IMR-90 (cell line): Measurements from ENCODE around the gene C1QTNF12. TPM values are rescaled to one million over a fixed set of nuclear protein-coding genes. Genes with fewer than 3 reads are reported as not detected.

ENCODE experiments used
- ATAC-seq: fragments of 200-7000 bp; cut with Tn5 transposase; 2 replicates; pipeline ENCODE4 v1.9.1; 2020; ENCODE audit warnings: low read depth, mild to moderate bottlenecking, moderate library complexity
- BruUV-seq: library from RNA; stranded (reverse); fragments of 400-500 nt; replicated peaks from 2 replicates; lab custom pipeline; 2021; lab: Mats Ljungman, UMichigan
- CTCF ChIA-PET: fragments of 300-600 bp; formaldehyde crosslinking; extraction: SDS; loops from one replicate; lab custom pipeline; 2021; ENCODE audit warnings: antibody characterized with exemption; lab: Yijun Ruan, JAX
- POLR2A ChIA-PET: fragments of 300-600 bp; sonication (Branson Sonifier 250); formaldehyde crosslinking; loops from one replicate; lab custom pipeline; 2022; ENCODE audit warnings: antibody characterized with exemption; ENCODE audit not compliant: unreplicated experiment; lab: Charles Lee
- DNase-seq: peaks from one replicate; pipeline ENCODE4 v3.0.0; 2013
- H2AFZ ChIP-seq: replicated peaks from 2 replicates; pipeline ENCODE3; 2013; ENCODE audit warnings: low read length, mild to moderate bottlenecking; ENCODE audit not compliant: poor library complexity
- H2AK5ac ChIP-seq: 2 replicates; pipeline ENCODE4 v1.6.1; 2013; ENCODE audit warnings: low read depth, low read length, inconsistent platforms
- H2AK9ac ChIP-seq: replicated peaks from 2 replicates; pipeline ENCODE3; 2013; ENCODE audit warnings: mild to moderate bottlenecking, low read depth, low read length, moderate library complexity; ENCODE audit not compliant: poor library complexity
- H2BK120ac ChIP-seq: 2 replicates; pipeline ENCODE4 v1.6.1; 2013; ENCODE audit warnings: low read depth, low read length, inconsistent platforms
- H2BK15ac ChIP-seq: 3 replicates; pipeline ENCODE4 v1.6.1; 2013; ENCODE audit warnings: low read depth, low read length, inconsistent platforms
- H2BK20ac ChIP-seq: 2 replicates; pipeline ENCODE4 v1.6.1; 2013; ENCODE audit warnings: low read depth, mild to moderate bottlenecking, inconsistent platforms, low read length, moderate library complexity
- H2BK5ac ChIP-seq: 2 replicates; pipeline ENCODE4 v1.6.1; 2013; ENCODE audit warnings: mild to moderate bottlenecking, low read depth, low read length, inconsistent platforms; ENCODE audit not compliant: poor library complexity, severe bottlenecking
- H3K14ac ChIP-seq: replicated peaks from 2 replicates; pipeline ENCODE4 v1.6.1; 2013; ENCODE audit warnings: low read depth, low read length, inconsistent platforms
- H3K18ac ChIP-seq: 2 replicates; pipeline ENCODE4 v1.6.1; 2013; ENCODE audit warnings: low read depth, low read length, control low read depth
- H3K23ac ChIP-seq: 2 replicates; pipeline ENCODE4 v1.6.1; 2013; ENCODE audit warnings: low read depth, low read length, inconsistent platforms
- H3K27ac ChIP-seq: 2 replicates; pipeline ENCODE4 v1.5.1; 2013; ENCODE audit warnings: mild to moderate bottlenecking, control low read depth, low read length; ENCODE audit not compliant: insufficient read depth
- H3K27me3 ChIP-seq: 2 replicates; pipeline ENCODE4 v1.6.1; 2013; ENCODE audit warnings: low read length; ENCODE audit not compliant: control insufficient read depth, insufficient read depth
- H3K36me3 ChIP-seq: 2 replicates; pipeline ENCODE4 v1.6.1; 2013; ENCODE audit warnings: low read length, mixed read lengths; ENCODE audit not compliant: control insufficient read depth, insufficient read depth
- H3K4ac ChIP-seq: 2 replicates; pipeline ENCODE4 v1.6.1; 2013; ENCODE audit warnings: low read depth, low read length, inconsistent platforms
- H3K4me1 ChIP-seq: 2 replicates; pipeline ENCODE4 v1.6.1; 2013; ENCODE audit warnings: low read length, mixed read lengths; ENCODE audit not compliant: control insufficient read depth, insufficient read depth
- H3K4me2 ChIP-seq: 2 replicates; pipeline ENCODE4 v1.6.1; 2013; ENCODE audit warnings: low read depth, mild to moderate bottlenecking, control low read depth, low read length, moderate library complexity
- H3K4me3 ChIP-seq: 2 replicates; pipeline ENCODE4 v1.5.1; 2013; ENCODE audit warnings: low read depth, mild to moderate bottlenecking, control low read depth, low read length, moderate library complexity; ENCODE audit not compliant: insufficient read depth
- H3K56ac ChIP-seq: 2 replicates; pipeline ENCODE4 v1.6.1; 2013; ENCODE audit warnings: low read length, inconsistent platforms; ENCODE audit not compliant: insufficient read depth; ENCODE audit errors: extremely low read depth
- H3K79me1 ChIP-seq, 2 experiments: 2 replicates each; pipeline ENCODE4 v1.6.1; 2013; ENCODE audit warnings: low read length in 2 of 2, inconsistent platforms in 1 of 2, low read depth in 1 of 2
- H3K9ac ChIP-seq: 2 replicates; pipeline ENCODE4 v1.6.1; 2013; ENCODE audit warnings: low read depth, low read length, control low read depth
- H3K9me1 ChIP-seq: 2 replicates; pipeline ENCODE4 v1.6.1; 2013; ENCODE audit warnings: low read length, inconsistent platforms; ENCODE audit not compliant: insufficient read depth
- H3K9me3 ChIP-seq: 2 replicates; pipeline ENCODE4 v1.6.1; 2013; ENCODE audit warnings: low read length; ENCODE audit not compliant: control insufficient read depth, insufficient read depth
- H4K20me1 ChIP-seq: 2 replicates; pipeline ENCODE4 v1.6.1; 2013; ENCODE audit warnings: low read length, inconsistent platforms; ENCODE audit not compliant: insufficient read depth
- H4K5ac ChIP-seq: 2 replicates; pipeline ENCODE4 v1.6.1; 2013; ENCODE audit warnings: mild to moderate bottlenecking, low read depth, low read length, control low read depth
- H4K8ac ChIP-seq, 2 experiments: 2 replicates each; pipeline ENCODE4 v1.6.1; 2013; ENCODE audit warnings: low read depth in 2 of 2, low read length in 2 of 2, control low read depth in 1 of 2, inconsistent platforms in 1 of 2
- H4K91ac ChIP-seq: 2 replicates; pipeline ENCODE4 v1.6.1; 2013; ENCODE audit warnings: low read depth, low read length, inconsistent platforms; ENCODE audit not compliant: insufficient read depth
- BHLHE40 ChIP-seq: fragments of 150-350 bp; IDR thresholded peaks from 2 replicates; pipeline ENCODE4 v1.6.1; 2016; ENCODE audit warnings: mild to moderate bottlenecking, low read depth, low read length
- CEBPB ChIP-seq: IDR thresholded peaks from 2 replicates; pipeline ENCODE4 v1.6.1; 2012; ENCODE audit warnings: low read depth, low read length, improper control_type of control experiment
- CHD1 ChIP-seq: IDR thresholded peaks from 2 replicates; pipeline ENCODE4 v1.6.1; 2012; ENCODE audit warnings: low read depth, low read length, improper control_type of control experiment
- ELK1 ChIP-seq: fragments of 150-350 bp; IDR thresholded peaks from 2 replicates; pipeline ENCODE4 v1.6.1; 2016; ENCODE audit warnings: low read depth, mild to moderate bottlenecking, low read length, moderate library complexity, borderline replicate concordance
- FOS ChIP-seq: fragments of 150-350 bp; IDR thresholded peaks from 2 replicates; pipeline ENCODE4 v1.6.1; 2016; ENCODE audit warnings: low read depth, low read length
- MAFK ChIP-seq: IDR thresholded peaks from 2 replicates; pipeline ENCODE4 v1.6.1; 2012; ENCODE audit warnings: low read depth, low read length, improper control_type of control experiment
- MXI1 ChIP-seq: IDR thresholded peaks from 2 replicates; pipeline ENCODE4 v1.6.1; 2012; ENCODE audit warnings: low read depth, mild to moderate bottlenecking, low read length, moderate library complexity, borderline replicate concordance
- NFE2L2 ChIP-seq: fragments of 150-350 bp; IDR thresholded peaks from 2 replicates; pipeline ENCODE4 v1.6.1; 2016; ENCODE audit warnings: low read depth, mild to moderate bottlenecking, low read length
- POLR2A ChIP-seq: IDR thresholded peaks from 2 replicates; pipeline ENCODE4 v1.6.1; 2012; ENCODE audit warnings: mild to moderate bottlenecking, low read depth, low read length
- RAD21 ChIP-seq: IDR thresholded peaks from 2 replicates; pipeline ENCODE4 v1.6.1; 2012; ENCODE audit warnings: low read length, improper control_type of control experiment
- RCOR1 ChIP-seq: IDR thresholded peaks from 2 replicates; pipeline ENCODE4 v1.6.1; 2012; ENCODE audit warnings: mild to moderate bottlenecking, low read length, improper control_type of control experiment; ENCODE audit not compliant: insufficient replicate concordance
- RFX5 ChIP-seq: IDR thresholded peaks from 2 replicates; pipeline ENCODE4 v1.8.0; 2012; ENCODE audit warnings: low read depth, mild to moderate bottlenecking, low read length, moderate library complexity
- SMC3 ChIP-seq: fragments of 150-350 bp; IDR thresholded peaks from 2 replicates; pipeline ENCODE4 v1.6.1; 2016; ENCODE audit warnings: low read depth, mild to moderate bottlenecking, antibody characterized with exemption, low read length, moderate library complexity
- USF2 ChIP-seq: fragments of 150-350 bp; IDR thresholded peaks from 2 replicates; pipeline ENCODE4 v1.6.1; 2017; ENCODE audit warnings: mild to moderate bottlenecking, antibody characterized with exemption, low read length, low read depth
- WGBS, 2 experiments: methylation state at CpG; one replicate each; pipeline versions ENCODE4 v1.1.5 to v1.1.7; 2013; ENCODE audit warnings: missing lambda C conversion rate in 2 of 2; ENCODE audit not compliant: insufficient read length in 1 of 2; ENCODE audit errors: extremely low coverage in 2 of 2; 5-methylcytosine and 5-hydroxymethylcytosine counted together
- dilution Hi-C: fragments of 300-500 bp; cut with HindIII; formaldehyde crosslinking; loops from one replicate; pipeline ENCODE4 v1.14.3; 2018; ENCODE audit warnings: low sequenced_read_pairs; ENCODE audit not compliant: unreplicated experiment
- in situ Hi-C: fragments of 300-500 bp; cut with MboI; formaldehyde crosslinking; loops from 3 replicates; pipeline ENCODE4 v1.14.3; 2019; ENCODE audit warnings: low sequenced_read_pairs, inconsistent platforms, mixed read lengths
- intact Hi-C: fragments of 100-400 bp; cut with micrococcal nuclease; formaldehyde crosslinking; loops from 2 replicates; pipeline ENCODE4 v1.10.0; 2022
- polyA plus RNA-seq, 3 experiments: library from polyadenylated mRNA; depleted of rRNA; stranded (reverse); fragments of >200 nt; gene quantifications; 2 replicates each; pipeline ENCODE4 v1.2.3, GENCODE V29; 2012; ENCODE audit warnings: low replicate concordance in 1 of 3
- total RNA-seq: library from RNA; depleted of rRNA; stranded (reverse); fragments of >200 nt; gene quantifications from 2 replicates; pipeline ENCODE4 v1.2.3, GENCODE V29; 2012

The C1QTNF12 gene
- total and polyA plus RNA-seq, 2 of the 4 experiments (the other 2 are of a cell fraction): 0.36 to 1.1 TPM

GRCh38 chr1:1285611-1286311 lies 39.2 kb upstream of the C1QTNF12 start (continued):
- TF ChIP-seq RFX5 (no peak), RCOR1 (no peak), CHD1 (no peak), FOS (no peak), NFE2L2 (no peak), POLR2A (no peak), MAFK (no peak)

- DNase-seq: no peak
- Histone ChIP-seq H3K27ac (no peak overlapping the region), H4K5ac (no peak overlapping the region), H2BK15ac (no peak overlapping the region), H3K9me3 (no peaks in the 10 kb centered on the region), H3K23ac (no peak overlapping the region), H3K4me2 (no peak overlapping the region), H3K4ac (no peak overlapping the region), H4K8ac (no peak overlapping the region), H3K9ac (no peak overlapping the region), H2AK5ac (no peak overlapping the region; the same call in 1 of the 2 replicates), H3K36me3 (no peaks in the 10 kb centered on the region), H4K91ac (no peak overlapping the region), H3K4me3 (no peak overlapping the region), H3K27me3 (no peaks in the 10 kb centered on the region), H2BK20ac (no peak overlapping the region), H4K20me1 (no peaks in the 10 kb centered on the region; the same call in 1 of the 2 replicates), H3K9me1 (peaks cover 4% of the 10 kb centered on the region; the same call in 1 of the 2 replicates), H3K14ac (no peak overlapping the region), H3K18ac (no peak overlapping the region), H2BK5ac (no peak overlapping the region), H2AFZ (no peak overlapping the region), H2AK9ac (no peak overlapping the region), H2BK120ac (no peak overlapping the region), H3K79me1 (no peaks in the 10 kb centered on the region), H3K56ac (no peak overlapping the region), H3K4me1 (peaks cover 6% of the 10 kb centered on the region; the same call in 1 of the 2 replicates)
- ChIA-PET CTCF (no interaction called here), POLR2A (no interaction called here)
- no peak for ATAC-seq
- in situ Hi-C loops (no loop called here), intact Hi-C loops (no loop called here), dilution Hi-C loops (no loop called here)
- no TSS peak for BruUV-seq
- TF ChIP-seq BHLHE40: no peak
- no peak for TF ChIP-seq NFE2L2
- no peak for TF ChIP-seq MAFK
- TF ChIP-seq RAD21: no peak
- no peak for TF ChIP-seq POLR2A
- TF ChIP-seq MXI1: no peak
- no peak for TF ChIP-seq RFX5
- TF ChIP-seq FOS: no peak
- no peak for TF ChIP-seq SMC3
- no peak for TF ChIP-seq CEBPB
- TF ChIP-seq CHD1: no peak
- TF ChIP-seq ELK1: no peak
- no peak for TF ChIP-seq USF2
- 95% methylated on average over 13 of the region's 22 CpGs; no CpG with 5 or more reads in 1 of the 2 experiments for WGBS, 2 experiments
These were observed 38.6 kb upstream of the C1QTNF12 start for GRCh38 chr1:1285102-1285571.
